HG02571 (cell line): Measurements from ENCODE around the gene EEF1AKMT1.

Experiments used
- ATAC-seq: cut with Tn5 transposase; IDR thresholded peaks from one replicate; pipeline ENCODE4 v1.9.1; 2021; ENCODE audit warnings: mild to moderate bottlenecking, moderate library complexity; ENCODE audit not compliant: unreplicated experiment

Gene EEF1AKMT1

GRCh38 chr13:20719783-20720182, 54.0 kb downstream of the EEF1AKMT1 start:
- no peak for ATAC-seq

GRCh38 chr13:20718958-20719566, 54.7 kb downstream of the EEF1AKMT1 start:
- ATAC-seq: no peak

- no peak for ATAC-seq
Observed at GRCh38 chr13:20717581-20718542, 55.9 kb downstream of the EEF1AKMT1 start.

GRCh38 chr13:20716951-20717350, 56.8 kb downstream of the EEF1AKMT1 start:
- ATAC-seq: no peak

GRCh38 chr13:20715330-20715712, 58.4 kb downstream of the EEF1AKMT1 start:
- ATAC-seq: no peak

GRCh38 chr13:20714563-20715329, 59.0 kb downstream of the EEF1AKMT1 start:
- ATAC-seq: no peak

GRCh38 chr13:20714161-20714560, 59.6 kb downstream of the EEF1AKMT1 start:
- ATAC-seq: no peak

- no peak for ATAC-seq
Observed at GRCh38 chr13:20713751-20714150, 60.0 kb downstream of the EEF1AKMT1 start.

- ATAC-seq: no peak
Observed at GRCh38 chr13:20713014-20713376, 60.8 kb downstream of the EEF1AKMT1 start.

GRCh38 chr13:20711301-20712044, 62.3 kb downstream of the EEF1AKMT1 start:
- ATAC-seq: no peak

- no peak for ATAC-seq
Observed at GRCh38 chr13:20709782-20710181, 64.0 kb downstream of the EEF1AKMT1 start.

GRCh38 chr13:20709369-20709768, 64.4 kb downstream of the EEF1AKMT1 start:
- ATAC-seq: no peak

- ATAC-seq: no peak
Observed at GRCh38 chr13:20708216-20708615, 65.5 kb downstream of the EEF1AKMT1 start.

- no peak for ATAC-seq
Observed at GRCh38 chr13:20706661-20707060, 67.1 kb downstream of the EEF1AKMT1 start.

GRCh38 chr13:20704459-20705069, 69.2 kb downstream of the EEF1AKMT1 start:
- no peak for ATAC-seq

- ATAC-seq: peak; percentile 90
Observed at GRCh38 chr13:20703780-20704458, 69.8 kb downstream of the EEF1AKMT1 start.

- ATAC-seq: peak; percentile 28
Observed at GRCh38 chr13:20702915-20703779, 70.6 kb downstream of the EEF1AKMT1 start, which contains the start of gene IL17D. Gene IL17D, plus strand, starts transcription at chr13:20703699. Its CDS starts 303 bp downstream, at chr13:20704002.

GRCh38 chr13:20702530-20702914, 71.2 kb downstream of the EEF1AKMT1 start:
- ATAC-seq: no peak

GRCh38 chr13:20701461-20701860, 72.3 kb downstream of the EEF1AKMT1 start:
- ATAC-seq: no peak
